Measurements from ENCODE around the gene MAGEA8.
"Not testable (repeated sequence)": the region's sequence is repeated elsewhere in the genome, so short reads cannot be mapped to it uniquely, and the experiment has no call there.

Gene MAGEA8

DNA sequence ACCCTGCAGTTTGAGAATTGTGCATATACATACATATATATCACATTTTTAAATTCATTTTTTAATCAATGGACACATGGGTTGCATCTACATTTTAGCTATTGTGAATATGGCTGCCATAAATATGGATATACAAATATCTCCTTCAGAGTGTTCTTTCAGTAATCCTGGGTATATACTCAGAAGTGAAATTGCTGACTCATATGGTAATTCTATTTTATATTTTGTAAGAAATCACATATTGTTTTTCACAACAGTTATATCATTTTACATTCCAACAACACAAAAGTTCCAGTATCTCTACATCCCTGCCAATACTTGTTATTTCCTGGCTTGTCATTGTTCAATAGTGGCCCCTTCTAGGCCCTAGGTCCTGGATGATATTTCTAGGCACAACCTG, 27.7 kb downstream of the MAGEA8 start:
- no peak for DNase-seq

DNA sequence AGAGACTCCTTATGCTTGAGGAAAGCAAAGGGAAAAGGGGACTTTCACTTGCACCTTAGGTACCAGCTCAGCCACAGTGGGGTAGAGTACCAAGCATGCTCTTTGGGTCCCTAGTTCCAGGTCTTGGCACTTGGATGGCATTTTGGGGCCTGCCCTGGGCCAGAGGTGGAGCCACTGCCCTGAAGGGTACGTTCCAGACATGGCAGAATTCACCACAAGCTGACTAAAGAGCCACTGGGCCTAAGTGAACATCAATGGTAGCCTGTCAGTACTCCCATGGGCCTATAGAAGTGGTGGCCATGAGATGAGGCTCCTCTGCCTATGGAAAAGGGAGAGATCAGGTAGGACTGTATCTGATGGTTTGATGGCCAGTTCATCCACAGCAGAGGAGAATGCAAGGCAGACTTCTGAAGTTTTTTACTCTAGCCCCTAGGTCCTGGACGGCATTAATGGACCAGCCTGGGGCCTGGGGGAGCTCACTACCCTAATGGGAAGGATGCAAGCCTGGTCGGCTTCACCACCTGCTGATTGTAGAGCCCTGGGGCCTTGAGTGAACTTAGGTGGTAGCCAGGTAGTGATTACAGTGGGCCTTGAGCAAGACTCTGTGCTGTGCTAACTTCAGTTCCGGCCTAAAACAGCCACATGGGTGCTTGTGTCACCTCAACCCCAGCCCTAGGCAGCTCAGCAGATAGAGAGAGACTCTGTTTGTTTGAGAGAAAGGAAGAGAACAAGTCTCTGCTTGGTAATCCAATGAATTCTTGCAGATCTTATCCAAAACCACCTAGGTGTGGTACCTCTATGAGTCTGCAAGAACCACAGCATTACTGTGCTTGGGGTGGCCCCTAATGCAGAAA, 28.6 kb downstream of the MAGEA8 start:
- DNase-seq = no peak

DNA sequence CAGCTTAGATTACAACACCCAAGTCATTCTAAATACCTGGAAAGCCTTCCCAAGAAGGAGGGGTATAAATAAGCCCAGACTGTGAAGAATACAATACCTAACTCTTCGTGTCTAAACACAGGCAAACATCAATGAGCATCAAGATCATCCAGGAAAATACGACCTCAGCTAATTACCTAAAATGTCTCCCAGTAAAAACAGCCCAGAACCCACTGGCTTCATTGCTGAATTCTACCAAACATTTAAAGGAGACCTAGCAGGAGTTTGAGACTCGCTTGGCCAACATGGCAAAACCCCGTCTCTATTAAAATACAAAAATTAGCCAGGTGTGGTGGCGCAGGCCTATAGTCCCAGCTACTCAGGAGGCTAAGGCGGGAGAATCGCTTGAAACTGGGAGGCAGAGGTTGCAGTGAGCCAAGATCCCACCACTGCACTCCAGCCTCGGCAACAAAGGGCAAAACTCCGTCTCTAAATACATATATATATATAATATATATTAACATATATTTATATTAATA, 29.3 kb downstream of the MAGEA8 start:
- DNase-seq = no peak

DNA sequence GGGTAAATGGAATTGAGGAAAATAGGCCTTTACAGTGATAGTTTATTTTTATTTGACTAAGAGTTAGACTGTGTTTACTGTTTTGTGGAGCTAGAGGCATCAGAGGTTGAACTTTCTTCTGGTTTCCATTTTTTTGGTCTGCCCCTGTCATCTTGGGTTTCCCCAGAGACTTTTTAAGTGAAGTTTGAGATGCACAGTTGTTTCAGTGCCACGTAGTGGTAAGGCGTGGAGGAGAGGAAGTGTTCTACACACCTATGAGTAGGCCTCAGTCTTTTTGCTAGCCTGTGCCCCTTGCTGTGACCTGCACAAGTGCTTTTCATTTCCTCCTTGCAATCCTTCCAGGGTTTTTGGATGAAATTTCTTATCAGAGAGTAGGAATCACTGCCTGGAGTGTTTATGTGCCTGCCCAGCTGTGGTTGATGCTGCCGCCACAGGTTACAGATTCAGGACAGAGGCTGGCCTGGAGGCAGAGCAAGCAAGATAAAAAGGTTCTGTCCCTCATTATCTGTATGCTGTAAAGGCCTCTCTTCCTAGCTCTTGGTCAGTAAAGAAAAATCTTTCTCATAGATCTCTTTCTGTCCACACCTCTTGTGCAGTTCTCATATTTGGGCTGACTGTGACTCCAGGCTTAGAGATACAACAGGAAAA, 35.9 kb downstream of the MAGEA8 start:
- no peak for DNase-seq

DNA sequence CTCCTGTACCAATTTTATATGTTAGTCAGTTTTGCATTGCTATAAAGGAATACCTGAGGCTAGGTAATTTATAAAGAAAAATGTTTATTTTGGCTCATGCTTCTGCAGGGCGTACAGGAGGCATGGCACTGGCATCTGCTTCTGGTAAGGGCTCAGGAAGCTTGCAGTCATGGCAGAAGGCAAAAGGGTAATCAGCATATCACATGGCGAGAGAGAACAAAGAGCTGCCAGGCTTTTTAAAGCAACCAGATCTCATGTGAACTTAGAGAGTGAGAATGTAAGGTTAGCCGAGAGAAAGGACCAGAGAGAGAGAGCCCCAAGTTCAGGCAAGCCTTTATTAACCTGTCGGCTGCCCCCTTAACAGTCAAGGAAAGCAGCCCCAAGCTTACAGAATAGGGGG, 42.9 kb downstream of the MAGEA8 start:
- DNase-seq = not testable (repeated sequence)

DNA sequence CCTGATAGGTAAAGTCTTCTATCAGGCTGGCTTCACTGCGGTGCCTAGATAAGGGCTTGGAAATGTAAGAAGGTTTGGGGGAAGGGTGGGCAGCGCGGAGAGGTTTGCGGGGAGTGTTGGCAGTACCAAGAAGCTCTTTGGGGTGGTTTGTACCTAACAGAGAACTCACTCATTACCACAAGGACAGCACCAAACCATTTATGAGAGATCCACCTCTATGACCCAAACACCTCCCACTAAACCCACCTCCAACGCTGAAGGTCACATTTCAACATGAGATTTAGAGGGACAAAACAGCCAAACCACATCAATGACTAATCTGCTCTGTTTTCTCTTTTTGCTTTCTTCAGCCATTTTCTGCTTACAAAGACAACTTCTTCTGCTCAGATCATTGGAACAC, 43.5 kb downstream of the MAGEA8 start:
- not testable (repeated sequence) for DNase-seq

DNA sequence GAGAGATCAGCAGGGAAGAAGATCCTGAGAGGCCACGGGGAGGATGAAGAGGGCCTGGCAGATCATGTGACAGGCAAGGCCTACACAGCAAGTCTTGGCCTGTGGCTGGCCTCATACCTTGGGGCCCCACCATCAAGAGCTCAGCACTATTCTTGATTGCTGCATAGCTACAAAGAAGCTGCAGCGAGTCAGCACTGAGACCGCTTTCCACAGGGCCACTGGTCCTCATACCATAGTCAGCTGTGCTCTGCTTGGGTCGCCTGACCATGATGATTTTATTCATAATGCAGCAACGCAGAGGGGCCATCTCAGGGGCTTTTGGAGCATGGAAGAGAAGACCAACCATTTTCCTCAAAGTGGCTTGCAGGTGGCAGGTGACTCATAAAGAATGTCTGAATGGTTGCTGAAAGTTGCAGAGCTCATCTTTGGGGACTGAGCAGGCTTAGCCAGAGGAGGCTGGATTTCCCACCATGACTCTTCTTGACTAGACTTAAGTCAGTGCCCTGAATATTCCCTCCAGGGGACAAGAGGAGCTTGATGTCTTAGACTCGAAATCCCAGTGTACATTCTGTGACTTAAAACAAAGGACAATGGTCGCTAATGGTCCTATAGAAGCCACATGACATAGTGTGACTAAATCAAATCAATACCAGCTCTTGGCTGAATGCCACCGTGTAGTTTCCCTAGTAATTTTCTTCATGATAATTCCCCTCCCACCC, 46.4 kb downstream of the MAGEA8 start:
- not testable (repeated sequence) for DNase-seq

DNA sequence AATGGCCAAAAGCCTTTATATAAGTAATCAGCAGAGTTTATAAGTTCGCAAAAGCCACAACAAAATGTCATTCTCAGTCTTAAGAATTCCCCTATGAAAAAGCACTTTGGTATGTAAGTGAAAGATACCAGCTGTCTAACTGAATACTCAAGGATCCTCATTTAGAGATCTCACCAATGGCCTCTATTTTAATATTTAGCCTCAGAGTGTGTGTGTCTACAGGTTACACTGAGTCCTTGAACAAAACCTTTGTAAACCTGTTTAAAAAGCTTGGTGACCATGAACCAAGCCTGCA, 46.9 kb downstream of the MAGEA8 start:
- not testable (repeated sequence) for DNase-seq

DNA sequence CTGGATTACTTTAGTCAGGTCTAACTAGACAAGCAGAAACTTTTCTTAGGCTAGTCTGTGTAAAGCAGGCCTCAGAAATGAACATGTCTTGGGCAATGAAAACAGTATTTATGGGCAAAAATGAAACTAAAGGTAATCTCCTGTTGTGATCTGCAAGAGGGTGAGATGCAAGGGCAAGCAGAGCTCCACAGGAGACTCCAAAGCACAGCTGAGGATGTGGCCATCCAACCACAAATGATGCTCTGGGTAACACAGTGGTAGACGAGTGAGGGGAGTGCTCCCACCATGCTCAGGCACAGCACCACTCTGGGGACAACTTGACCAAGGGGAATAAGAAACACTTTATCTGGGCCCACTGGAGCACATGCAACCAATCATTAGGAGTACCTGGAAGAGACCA, 47.7 kb downstream of the MAGEA8 start:
- DNase-seq = not testable (repeated sequence)

DNA sequence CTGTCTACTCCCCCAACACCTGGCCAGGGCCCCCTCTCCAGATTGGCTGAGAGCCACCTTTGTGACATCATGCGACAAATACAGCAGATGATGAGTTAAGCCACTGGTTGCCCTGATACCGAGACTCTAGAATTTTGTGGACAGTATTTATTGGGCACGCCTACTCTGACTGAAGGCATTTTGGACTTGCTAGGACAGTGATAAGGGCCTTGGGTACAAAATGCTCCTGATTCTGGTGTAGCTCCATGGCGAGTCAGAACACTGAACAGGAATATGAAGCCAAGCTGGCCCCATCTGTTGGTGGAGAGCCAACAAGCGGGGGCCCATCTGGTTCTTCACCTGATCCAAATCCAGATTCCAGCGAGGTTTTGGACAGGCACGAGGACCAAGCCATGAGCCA, 48.4 kb downstream of the MAGEA8 start, which contains the start of gene HSFX4:
TSS of gene HSFX4 (plus strand) at position 174 of the 400 bp plus-strand sequence. CDS start at position 246, 72 bp downstream.
- not testable (repeated sequence) for DNase-seq

DNA sequence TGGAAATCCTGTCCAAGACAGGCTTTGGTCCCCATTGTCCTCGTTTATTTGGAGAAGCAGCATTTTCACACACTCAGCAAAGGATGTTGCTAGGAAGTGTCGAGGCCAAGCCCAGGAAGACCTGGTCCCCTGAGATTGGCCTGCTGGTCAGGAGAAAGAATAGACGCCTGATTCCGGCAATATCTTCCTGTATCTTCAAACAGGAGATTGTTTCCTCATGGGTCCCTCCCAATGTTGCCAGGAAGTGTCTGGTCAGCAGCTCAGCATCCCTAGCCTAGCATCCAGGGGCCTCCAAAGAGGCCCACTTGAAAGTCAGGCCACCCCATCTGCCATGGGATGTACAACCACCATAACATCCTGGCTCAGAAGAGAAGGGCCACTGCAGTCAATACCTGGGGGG, 50.4 kb downstream of the MAGEA8 start:
- DNase-seq = not testable (repeated sequence)

DNA sequence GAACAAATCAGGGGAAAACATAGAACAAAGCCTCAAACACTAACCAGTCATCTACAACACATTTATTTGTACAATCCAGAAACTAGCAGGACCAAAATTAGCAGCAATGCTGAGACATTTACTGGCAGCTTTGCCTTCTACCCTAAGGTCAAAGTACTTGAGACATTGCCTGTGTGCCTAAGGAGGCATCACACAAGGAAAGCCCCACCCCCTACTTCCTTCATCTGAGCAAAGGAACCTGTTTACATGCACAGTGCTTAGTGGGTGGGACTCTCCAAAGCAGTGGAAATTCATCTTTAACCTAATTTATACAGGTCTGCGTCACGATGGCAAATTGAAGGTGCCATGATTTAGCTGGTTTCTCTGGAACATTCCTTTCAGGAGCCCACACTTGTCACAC, 51.2 kb downstream of the MAGEA8 start:
- not testable (repeated sequence) for DNase-seq

DNA sequence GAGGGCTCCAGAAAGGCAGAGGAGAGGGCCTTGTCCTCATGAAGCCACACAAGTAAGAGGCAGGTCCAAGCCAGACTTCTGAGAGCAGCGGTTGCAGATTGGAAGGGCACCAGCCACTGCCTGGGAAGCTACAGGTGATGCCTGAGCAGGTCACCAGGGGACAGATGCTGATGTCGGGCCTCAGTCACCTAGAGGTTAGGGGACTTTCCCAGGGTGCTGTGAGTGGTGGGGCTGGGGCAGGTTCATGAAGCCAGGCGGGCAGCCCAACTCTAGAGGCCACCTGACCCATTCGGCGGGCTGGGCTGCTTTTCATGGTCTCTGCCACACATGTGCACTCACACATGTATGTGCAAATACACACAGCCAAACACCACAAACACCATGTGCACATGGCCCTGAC, 52.0 kb downstream of the MAGEA8 start:
- DNase-seq = not testable (repeated sequence)

DNA sequence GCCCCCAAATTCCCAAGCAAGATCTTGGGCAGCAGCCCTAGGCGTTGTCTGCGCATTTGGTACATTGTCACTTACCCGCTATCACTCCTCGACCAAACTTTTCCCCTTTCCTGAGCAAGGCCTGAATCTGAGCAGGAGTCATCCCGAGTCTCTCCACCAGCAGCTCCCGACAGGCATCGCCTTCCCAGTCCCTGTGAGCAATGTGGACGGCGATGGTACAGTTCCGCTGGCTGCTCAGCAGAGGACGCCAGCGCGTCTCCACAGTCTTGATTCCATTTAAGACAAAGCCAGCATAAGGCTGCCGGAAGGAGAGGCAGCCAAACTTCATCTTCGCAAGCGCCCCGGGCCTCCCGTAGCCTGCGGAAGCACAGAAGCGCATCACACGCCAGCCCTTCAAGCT, 52.6 kb downstream of the MAGEA8 start:
- DNase-seq = not testable (repeated sequence)
